SK-N-SH (cell line): ENCODE measurements around the gene EIF4E2. TPM values are rescaled to one million over a fixed set of nuclear protein-coding genes. Genes with fewer than 3 reads are reported as not detected.

ENCODE experiments used
- CTCF ChIA-PET: fragments of 300-600, 350-600 bp; formaldehyde crosslinking; extraction: SDS; loops from one replicate; lab custom pipeline; 2021; lab: Yijun Ruan, JAX
- POLR2A ChIA-PET: fragments of 350-600 bp; sonication (Branson Sonifier 250); formaldehyde crosslinking; extraction: SDS; loops from one replicate; lab custom pipeline; 2020; ENCODE audit warnings: antibody characterized with exemption, inconsistent platforms; lab: Yijun Ruan, JAX
- DNase-seq: peaks from one replicate; pipeline ENCODE4 v3.0.0; 2012
- H2AFZ ChIP-seq: fragments of 200-600 bp; sonication (generic); 2 replicates; pipeline ENCODE4 v1.8.1; 2016; ENCODE audit warnings: antibody characterized with exemption, mild to moderate bottlenecking, low read depth
- H3F3A ChIP-seq: fragments of 200-600 bp; sonication (generic); replicated peaks from 2 replicates; pipeline ENCODE3; 2016; ENCODE audit warnings: antibody characterized with exemption, mild to moderate bottlenecking; ENCODE audit not compliant: insufficient read depth
- H3K27ac ChIP-seq, 2 experiments: fragments of 200-500 bp in 1 of 2; fragments of 200-600 bp in 1 of 2; sonication (Bioruptor generic) in 1 of 2; sonication (generic), shearing (Covaris generic) in 1 of 2; 2 replicates each; pipeline versions ENCODE4 v1.5.1 to v1.6.1; 2014 to 2016; ENCODE audit warnings: low read depth in 2 of 2, inconsistent platforms in 1 of 2, low read length in 1 of 2, mild to moderate bottlenecking in 1 of 2, mixed read lengths in 1 of 2
- H3K27me3 ChIP-seq: fragments of 200-600 bp; sonication (generic), shearing (Covaris generic); 2 replicates; pipeline ENCODE4 v1.6.1; 2016; ENCODE audit warnings: mixed run types; ENCODE audit not compliant: insufficient read depth
- H3K36me3 ChIP-seq, 2 experiments: fragments of 200-500 bp in 1 of 2; fragments of 200-600 bp in 1 of 2; sonication (Bioruptor generic) in 1 of 2; sonication (generic) in 1 of 2; replicated peaks in 1 of 2; 2 replicates each; pipeline versions ENCODE3 to v1.5.1; 2014 to 2016; ENCODE audit warnings: low read length in 1 of 2, mild to moderate bottlenecking in 1 of 2; ENCODE audit not compliant: insufficient read depth in 2 of 2, control insufficient read depth in 1 of 2
- H3K4me1 ChIP-seq, 2 experiments: fragments of 200-500 bp in 1 of 2; fragments of 200-600 bp in 1 of 2; sonication (Bioruptor generic) in 1 of 2; sonication (generic), shearing (Covaris generic) in 1 of 2; 2 replicates each; pipeline versions ENCODE4 v1.5.1 to v1.6.1; 2014 to 2016; ENCODE audit warnings: low read depth in 1 of 2, low read length in 1 of 2, mixed run types in 1 of 2; ENCODE audit not compliant: insufficient read depth in 2 of 2, control insufficient read depth in 1 of 2
- H3K4me2 ChIP-seq: fragments of 200-600 bp; sonication (generic), shearing (Covaris generic); 2 replicates; pipeline ENCODE4 v1.6.1; 2017; ENCODE audit warnings: mixed run types
- H3K4me3 ChIP-seq, 2 experiments: fragments of 200-500 bp in 1 of 2; fragments of 200-600 bp in 1 of 2; sonication (Bioruptor generic) in 1 of 2; sonication (generic), shearing (Covaris generic) in 1 of 2; 2 replicates each; pipeline versions ENCODE4 v1.5.1 to v1.8.1; 2014 to 2016; ENCODE audit warnings: low read depth in 2 of 2, inconsistent platforms in 1 of 2, low read length in 1 of 2, mild to moderate bottlenecking in 1 of 2, mixed read lengths in 1 of 2, moderate library complexity in 1 of 2
- H3K79me2 ChIP-seq: fragments of 200-600 bp; sonication (generic); 2 replicates; pipeline ENCODE4 v1.8.1; 2017; ENCODE audit warnings: mild to moderate bottlenecking; ENCODE audit not compliant: insufficient read depth
- H3K9ac ChIP-seq: fragments of 200-600 bp; sonication (generic); 2 replicates; pipeline ENCODE4 v1.6.1; 2017; ENCODE audit warnings: mixed run types
- H3K9me2 ChIP-seq: fragments of 200-600 bp; sonication (generic); 2 replicates; pipeline ENCODE4 v1.6.1; 2017; ENCODE audit warnings: mixed run types
- H3K9me3 ChIP-seq: fragments of 200-600 bp; sonication (generic); 2 replicates; pipeline ENCODE4 v1.6.1; 2017; ENCODE audit warnings: mixed run types, mild to moderate bottlenecking, moderate library complexity
- H4K20me1 ChIP-seq: fragments of 200-600 bp; sonication (generic); 2 replicates; pipeline ENCODE4 v1.6.1; 2017; ENCODE audit warnings: mild to moderate bottlenecking, mixed run types; ENCODE audit not compliant: insufficient read depth
- CHD2 ChIP-seq: fragments of 150-350 bp; IDR thresholded peaks from 2 replicates; pipeline ENCODE4 v1.6.1; 2018; ENCODE audit warnings: low read length; ENCODE audit not compliant: partially characterized antibody
- FOXJ3 ChIP-seq: sonication (generic); formaldehyde crosslinking; IDR thresholded peaks from 2 replicates; pipeline ENCODE4 v1.5.1; 2020; ENCODE audit warnings: mild to moderate bottlenecking, missing genetic modification reagents
- FOXM1 ChIP-seq: IDR thresholded peaks from 2 replicates; pipeline ENCODE4 v1.4.0; 2012; ENCODE audit warnings: low read depth, mild to moderate bottlenecking
- GABPA ChIP-seq: IDR thresholded peaks from 2 replicates; pipeline ENCODE4 v1.4.0; 2012; ENCODE audit warnings: low read depth, mild to moderate bottlenecking
- RCOR1 ChIP-seq: fragments of 150-350 bp; IDR thresholded peaks from 2 replicates; pipeline ENCODE4 v1.6.1; 2017; ENCODE audit warnings: antibody characterized with exemption, low read length
- RXRA ChIP-seq: IDR thresholded peaks from 2 replicates; pipeline ENCODE4 v1.4.0; 2012; ENCODE audit warnings: low read depth, mild to moderate bottlenecking, borderline replicate concordance
- SIN3A ChIP-seq: IDR thresholded peaks from 2 replicates; pipeline ENCODE4 v1.6.1; 2012; ENCODE audit warnings: low read depth, mild to moderate bottlenecking, low read length, moderate library complexity, borderline replicate concordance
- TCF12 ChIP-seq: IDR thresholded peaks from 2 replicates; pipeline ENCODE4 v1.4.0; 2012
- YY1 ChIP-seq: IDR thresholded peaks from 2 replicates; pipeline ENCODE4 v1.4.0; 2012; ENCODE audit warnings: low read depth, mild to moderate bottlenecking
- WGBS: methylation state at CpG from one replicate; pipeline ENCODE4 v1.1.6; 2017; ENCODE audit warnings: low lambda C conversion rate; 5-methylcytosine and 5-hydroxymethylcytosine counted together
- polyA plus RNA-seq, 3 experiments: library from polyadenylated mRNA; depleted of rRNA; stranded (reverse); fragments of >200 nt; gene quantifications; 2 replicates each; pipeline ENCODE4 v1.2.3, GENCODE V29; 2012
- TF ChIP-seq, protein P1 (sequence below): IDR thresholded peaks from 2 replicates; pipeline ENCODE4 v1.4.0; 2012; ENCODE audit warnings: low read depth
- TF ChIP-seq, protein P2 (sequence below): fragments of 200-600 bp; sonication (generic); IDR thresholded peaks from 2 replicates; pipeline ENCODE4 v1.6.1; 2017; ENCODE audit warnings: antibody characterized with exemption, mild to moderate bottlenecking, moderate library complexity
- TF ChIP-seq, protein P3 (sequence below): IDR thresholded peaks from 2 replicates; pipeline ENCODE4 v1.6.1; 2012; ENCODE audit warnings: mild to moderate bottlenecking, low read depth, low read length, moderate library complexity
- TF ChIP-seq, protein P4 (sequence below): fragments of 150-350 bp; IDR thresholded peaks from 2 replicates; pipeline ENCODE4 v1.6.1; 2016; ENCODE audit warnings: mild to moderate bottlenecking, low read depth, low read length
- TF ChIP-seq, protein P5 (sequence below): IDR thresholded peaks from 2 replicates; pipeline ENCODE4 v1.4.0; 2012; ENCODE audit warnings: low read depth, borderline replicate concordance

EIF4E2 gene
- polyA plus RNA-seq, 1 of the 3 experiments (the other 2 are of a cell fraction): 29.1 TPM

DNA sequence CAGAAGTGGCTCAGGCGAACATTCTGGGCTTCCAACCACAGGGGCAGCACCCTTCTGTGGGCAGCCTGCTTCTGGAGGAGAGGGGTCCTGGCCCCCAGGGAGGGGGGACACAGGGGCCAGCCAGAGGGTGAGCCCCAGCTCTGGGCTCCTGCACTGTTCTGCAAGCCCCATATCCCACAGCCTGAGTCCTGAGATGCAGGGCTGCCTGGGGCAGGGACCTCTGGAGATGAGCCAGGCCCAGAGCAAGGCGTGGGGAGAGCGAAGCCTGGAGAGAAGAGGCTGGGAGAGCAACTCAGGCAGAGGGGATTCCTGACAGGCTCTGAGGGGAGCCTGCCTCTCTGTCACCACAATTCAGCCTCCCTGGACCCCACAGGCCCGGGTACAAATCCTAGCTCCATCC lies 43.8 kb upstream of the EIF4E2 start:
- H3K27me3 ChIP-seq: peaks cover 30% of the 10 kb centered on the region
- H4K20me1 ChIP-seq: no peaks in the 10 kb centered on the region
- ChIA-PET CTCF (interaction anchor here (3.1 kb wide), 1 partner anchor 15 kb away, joined by 11 read pairs; no protein-coding TSS in a partner anchor), POLR2A (no interaction called here)
- H3K4me2 ChIP-seq: no peak overlapping the region
- DNase-seq: peak; percentile 70
- WGBS: 74% methylated on average over 3 of the region's 4 CpGs
- H3F3A ChIP-seq: no peaks in the 10 kb centered on the region
- no peak overlapping the region for H3K9ac ChIP-seq
- no peaks in the 10 kb centered on the region for H3K9me3 ChIP-seq
- no peaks in the 10 kb centered on the region for H3K9me2 ChIP-seq
- H3K27ac ChIP-seq: no peak overlapping the region
- peaks cover 0 to 45% of the 10 kb centered on the region in 2 experiments; a peak in 1 of 4 replicates for H3K4me1 ChIP-seq
- no peak overlapping the region for H3K4me3 ChIP-seq
- no peak overlapping the region for H2AFZ ChIP-seq
- TF ChIP-seq RCOR1 (no peak), TCF12 (no peak), SIN3A (no peak), CHD2 (no peak), FOXM1 (no peak)
- TF ChIP-seq, all 33 proteins: peak for 0
- no peaks in the 10 kb centered on the region for H3K36me3 ChIP-seq
- H3K79me2 ChIP-seq: no peaks in the 10 kb centered on the region

DNA sequence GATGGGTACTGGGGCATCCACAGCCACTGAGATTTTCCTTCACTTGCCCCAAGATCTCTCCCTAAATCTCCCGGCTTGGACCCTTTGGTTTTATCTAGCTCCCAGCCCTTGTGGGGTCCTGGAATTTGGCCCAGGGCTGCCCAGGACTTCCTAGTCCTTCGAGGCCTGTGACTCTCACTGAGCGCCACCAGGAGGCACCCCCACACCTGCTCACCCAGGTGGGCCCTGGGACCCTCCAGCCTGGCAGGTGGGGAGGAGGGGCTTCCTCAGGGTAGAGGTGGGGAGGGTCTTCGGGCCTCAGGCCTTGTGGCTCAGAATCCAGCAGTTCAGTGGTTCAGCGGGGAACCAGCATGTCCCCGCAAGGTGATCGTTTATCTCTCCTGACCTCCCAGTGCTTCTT lies 42.2 kb upstream of the EIF4E2 start:
- H3K4me1 ChIP-seq: peaks cover 0 to 41% of the 10 kb centered on the region in 2 experiments; a peak in 1 of 4 replicates
- H3F3A ChIP-seq: no peaks in the 10 kb centered on the region
- H3K9ac ChIP-seq: no peak overlapping the region
- 51% methylated on average over 2 of the region's 7 CpGs for WGBS
- no peaks in the 10 kb centered on the region for H3K9me2 ChIP-seq
- H3K4me2 ChIP-seq: no peak overlapping the region
- CTCF ChIA-PET: interaction anchor here (0.8 to 2.5 kb wide), 3 partner anchors 13 to 175 kb away, joined by 3 to 15 read pairs (median 4); partner anchors contain the start of gene PRSS56
- TF ChIP-seq, protein P1, sequence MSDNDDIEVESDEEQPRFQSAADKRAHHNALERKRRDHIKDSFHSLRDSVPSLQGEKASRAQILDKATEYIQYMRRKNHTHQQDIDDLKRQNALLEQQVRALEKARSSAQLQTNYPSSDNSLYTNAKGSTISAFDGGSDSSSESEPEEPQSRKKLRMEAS: no peak
- TF ChIP-seq FOXJ3 (CRISPR knock-in tag) (no peak), RXRA (no peak), YY1 (no peak), GABPA (no peak)
- TF ChIP-seq, protein P2, sequence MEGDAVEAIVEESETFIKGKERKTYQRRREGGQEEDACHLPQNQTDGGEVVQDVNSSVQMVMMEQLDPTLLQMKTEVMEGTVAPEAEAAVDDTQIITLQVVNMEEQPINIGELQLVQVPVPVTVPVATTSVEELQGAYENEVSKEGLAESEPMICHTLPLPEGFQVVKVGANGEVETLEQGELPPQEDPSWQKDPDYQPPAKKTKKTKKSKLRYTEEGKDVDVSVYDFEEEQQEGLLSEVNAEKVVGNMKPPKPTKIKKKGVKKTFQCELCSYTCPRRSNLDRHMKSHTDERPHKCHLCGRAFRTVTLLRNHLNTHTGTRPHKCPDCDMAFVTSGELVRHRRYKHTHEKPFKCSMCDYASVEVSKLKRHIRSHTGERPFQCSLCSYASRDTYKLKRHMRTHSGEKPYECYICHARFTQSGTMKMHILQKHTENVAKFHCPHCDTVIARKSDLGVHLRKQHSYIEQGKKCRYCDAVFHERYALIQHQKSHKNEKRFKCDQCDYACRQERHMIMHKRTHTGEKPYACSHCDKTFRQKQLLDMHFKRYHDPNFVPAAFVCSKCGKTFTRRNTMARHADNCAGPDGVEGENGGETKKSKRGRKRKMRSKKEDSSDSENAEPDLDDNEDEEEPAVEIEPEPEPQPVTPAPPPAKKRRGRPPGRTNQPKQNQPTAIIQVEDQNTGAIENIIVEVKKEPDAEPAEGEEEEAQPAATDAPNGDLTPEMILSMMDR: no peak
- TF ChIP-seq, protein P3, sequence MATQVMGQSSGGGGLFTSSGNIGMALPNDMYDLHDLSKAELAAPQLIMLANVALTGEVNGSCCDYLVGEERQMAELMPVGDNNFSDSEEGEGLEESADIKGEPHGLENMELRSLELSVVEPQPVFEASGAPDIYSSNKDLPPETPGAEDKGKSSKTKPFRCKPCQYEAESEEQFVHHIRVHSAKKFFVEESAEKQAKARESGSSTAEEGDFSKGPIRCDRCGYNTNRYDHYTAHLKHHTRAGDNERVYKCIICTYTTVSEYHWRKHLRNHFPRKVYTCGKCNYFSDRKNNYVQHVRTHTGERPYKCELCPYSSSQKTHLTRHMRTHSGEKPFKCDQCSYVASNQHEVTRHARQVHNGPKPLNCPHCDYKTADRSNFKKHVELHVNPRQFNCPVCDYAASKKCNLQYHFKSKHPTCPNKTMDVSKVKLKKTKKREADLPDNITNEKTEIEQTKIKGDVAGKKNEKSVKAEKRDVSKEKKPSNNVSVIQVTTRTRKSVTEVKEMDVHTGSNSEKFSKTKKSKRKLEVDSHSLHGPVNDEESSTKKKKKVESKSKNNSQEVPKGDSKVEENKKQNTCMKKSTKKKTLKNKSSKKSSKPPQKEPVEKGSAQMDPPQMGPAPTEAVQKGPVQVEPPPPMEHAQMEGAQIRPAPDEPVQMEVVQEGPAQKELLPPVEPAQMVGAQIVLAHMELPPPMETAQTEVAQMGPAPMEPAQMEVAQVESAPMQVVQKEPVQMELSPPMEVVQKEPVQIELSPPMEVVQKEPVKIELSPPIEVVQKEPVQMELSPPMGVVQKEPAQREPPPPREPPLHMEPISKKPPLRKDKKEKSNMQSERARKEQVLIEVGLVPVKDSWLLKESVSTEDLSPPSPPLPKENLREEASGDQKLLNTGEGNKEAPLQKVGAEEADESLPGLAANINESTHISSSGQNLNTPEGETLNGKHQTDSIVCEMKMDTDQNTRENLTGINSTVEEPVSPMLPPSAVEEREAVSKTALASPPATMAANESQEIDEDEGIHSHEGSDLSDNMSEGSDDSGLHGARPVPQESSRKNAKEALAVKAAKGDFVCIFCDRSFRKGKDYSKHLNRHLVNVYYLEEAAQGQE: no peak
- TF ChIP-seq, protein P4, sequence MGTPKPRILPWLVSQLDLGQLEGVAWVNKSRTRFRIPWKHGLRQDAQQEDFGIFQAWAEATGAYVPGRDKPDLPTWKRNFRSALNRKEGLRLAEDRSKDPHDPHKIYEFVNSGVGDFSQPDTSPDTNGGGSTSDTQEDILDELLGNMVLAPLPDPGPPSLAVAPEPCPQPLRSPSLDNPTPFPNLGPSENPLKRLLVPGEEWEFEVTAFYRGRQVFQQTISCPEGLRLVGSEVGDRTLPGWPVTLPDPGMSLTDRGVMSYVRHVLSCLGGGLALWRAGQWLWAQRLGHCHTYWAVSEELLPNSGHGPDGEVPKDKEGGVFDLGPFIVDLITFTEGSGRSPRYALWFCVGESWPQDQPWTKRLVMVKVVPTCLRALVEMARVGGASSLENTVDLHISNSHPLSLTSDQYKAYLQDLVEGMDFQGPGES: no peak
- TF ChIP-seq, protein P5, sequence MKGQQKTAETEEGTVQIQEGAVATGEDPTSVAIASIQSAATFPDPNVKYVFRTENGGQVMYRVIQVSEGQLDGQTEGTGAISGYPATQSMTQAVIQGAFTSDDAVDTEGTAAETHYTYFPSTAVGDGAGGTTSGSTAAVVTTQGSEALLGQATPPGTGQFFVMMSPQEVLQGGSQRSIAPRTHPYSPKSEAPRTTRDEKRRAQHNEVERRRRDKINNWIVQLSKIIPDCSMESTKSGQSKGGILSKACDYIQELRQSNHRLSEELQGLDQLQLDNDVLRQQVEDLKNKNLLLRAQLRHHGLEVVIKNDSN: no peak
- H4K20me1 ChIP-seq: no peaks in the 10 kb centered on the region
- no peaks in the 10 kb centered on the region for H3K36me3 ChIP-seq
- no peak overlapping the region for H3K4me3 ChIP-seq
- no peaks in the 10 kb centered on the region for H3K79me2 ChIP-seq
- no peaks in the 10 kb centered on the region for H3K9me3 ChIP-seq
- H2AFZ ChIP-seq: no peak overlapping the region
- no peak for DNase-seq
- H3K27me3 ChIP-seq: peaks cover 32% of the 10 kb centered on the region
- H3K27ac ChIP-seq: no peak overlapping the region
- POLR2A ChIA-PET: no interaction called here
